Effector memory CD8-positive, alpha-beta T cell (primary cell): ENCODE results near the gene IFT20.

Experiments
- ATAC-seq: fragments of 150-1000 bp; cut with Tn5 transposase; replicated peaks from 2 replicates; pipeline ENCODE4 v1.10.0; 2021; ENCODE audit warnings: mild to moderate bottlenecking, moderate library complexity
- DNase-seq, 3 experiments: peaks; one replicate each; pipeline ENCODE4 v3.0.0; 2021
- H3K27ac Mint-ChIP-seq, 2 donors: one replicate each; pipeline ENCODE4 v1.8.0; 2022; ENCODE audit warnings: mild to moderate bottlenecking in 2 of 2, mixed read lengths in 2 of 2, moderate library complexity in 2 of 2
- H3K27me3 Mint-ChIP-seq, 2 donors: one replicate each; pipeline ENCODE4 v1.8.0; 2022; ENCODE audit warnings: mixed read lengths in 2 of 2
- H3K36me3 Mint-ChIP-seq: one replicate; pipeline ENCODE4 v1.8.0; 2022; ENCODE audit warnings: mild to moderate bottlenecking, moderate library complexity, mixed read lengths; ENCODE audit not compliant: insufficient read depth
- H3K4me1 Mint-ChIP-seq, 2 donors: one replicate each; pipeline ENCODE4 v1.8.0; 2022; ENCODE audit warnings: low read depth in 2 of 2, mixed read lengths in 2 of 2
- H3K4me3 Mint-ChIP-seq, 2 donors: one replicate each; pipeline ENCODE4 v1.8.0; 2022; ENCODE audit warnings: mild to moderate bottlenecking in 2 of 2, mixed read lengths in 2 of 2, moderate library complexity in 2 of 2
- H3K9me3 Mint-ChIP-seq, 2 donors: one replicate each; pipeline ENCODE4 v1.8.0; 2022; ENCODE audit warnings: mixed read lengths in 2 of 2

The IFT20 gene

GRCh38 chr17:28324267-28324745 is 11.0 kb downstream of the IFT20 start:
- H3K9me3 Mint-ChIP-seq, result no peaks in the 10 kb centered on the region
- ATAC-seq (no peak), DNase-seq (no peak)
- H3K27ac Mint-ChIP-seq, result no peak overlapping the region
- H3K36me3 Mint-ChIP-seq, result peaks cover 21% of the 10 kb centered on the region
- no peaks in the 10 kb centered on the region for H3K27me3 Mint-ChIP-seq
- no peak overlapping the region for H3K4me3 Mint-ChIP-seq
- H3K4me1 Mint-ChIP-seq, result peaks cover 5 to 9% of the 10 kb centered on the region in 2 donors

GRCh38 chr17:28320215-28321061 is 14.8 kb downstream of the IFT20 start:
- Mint-ChIP-seq H3K27me3 (no peaks in the 10 kb centered on the region), H3K4me1 (peaks cover 14 to 18% of the 10 kb centered on the region in 2 donors), H3K9me3 (no peaks in the 10 kb centered on the region), H3K27ac (peak overlapping the region in 1 of 2 donors; percentile 54), H3K36me3 (peaks cover 15% of the 10 kb centered on the region), H3K4me3 (peak overlapping the region; percentile 87 to 90)
- DNase-seq (no peak), ATAC-seq (no peak)

- ATAC-seq, result no peak
- Mint-ChIP-seq H3K4me1 (peaks cover 14 to 18% of the 10 kb centered on the region in 2 donors), H3K9me3 (no peaks in the 10 kb centered on the region), H3K36me3 (peaks cover 15% of the 10 kb centered on the region), H3K27me3 (no peaks in the 10 kb centered on the region), H3K4me3 (peak overlapping the region; percentile 87 to 90), H3K27ac (peak overlapping the region; percentile 44 to 54)
- DNase-seq, result no peak
Measured at GRCh38 chr17:28319598-28319935, 15.7 kb downstream of the IFT20 start.

DNA sequence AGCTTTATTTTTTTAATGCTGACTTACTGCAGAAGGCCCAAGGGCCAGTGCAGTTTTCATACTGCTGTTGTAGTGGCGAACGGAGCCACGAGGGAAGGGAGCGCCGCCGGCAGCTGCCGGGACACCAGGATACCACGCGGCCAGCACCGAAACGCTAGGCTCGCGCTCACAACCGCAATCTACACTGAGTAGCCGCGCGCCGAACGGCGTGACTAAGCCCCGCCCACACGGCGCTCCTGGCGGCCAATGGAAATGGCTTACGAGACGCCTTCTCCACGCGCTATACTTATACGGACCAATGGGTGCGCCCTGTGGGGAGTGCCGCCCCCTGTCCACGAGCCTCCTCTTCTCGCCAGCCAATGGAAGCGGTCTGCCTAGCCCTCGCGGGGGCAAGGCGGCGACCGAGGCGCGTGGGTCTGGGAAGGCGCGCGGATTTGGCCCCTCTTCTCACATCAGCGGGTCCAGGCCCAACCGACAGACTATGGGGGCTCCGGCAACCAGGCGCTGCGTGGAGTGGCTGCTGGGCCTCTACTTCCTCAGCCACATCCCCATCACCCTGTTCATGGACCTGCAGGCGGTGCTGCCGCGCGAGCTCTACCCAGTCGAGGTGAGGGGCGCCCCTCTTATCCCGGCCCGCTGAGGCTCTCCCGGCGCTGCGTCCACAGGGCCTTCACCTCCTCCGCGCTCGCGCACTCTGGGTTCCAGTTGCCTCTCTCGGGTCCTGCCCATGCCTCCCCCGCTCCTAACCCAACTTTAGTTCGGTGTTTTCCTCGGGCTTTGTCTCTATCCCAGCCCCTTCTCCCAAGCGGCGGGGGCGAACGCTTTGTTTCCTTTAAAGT is 16.3 kb downstream of the IFT20 start, which contains the start of gene TMEM97:
Gene TMEM97, plus strand, starts transcription at position 442 of the 839 bp plus-strand sequence. Its CDS starts 40 bp downstream, at position 482.
- H3K27ac Mint-ChIP-seq, result peak within 1 kb of the TSS; percentile 44 to 54
- peak within 1 kb of the TSS; percentile 87 to 90 for H3K4me3 Mint-ChIP-seq
- ATAC-seq, result peak; percentile 97

GRCh38 chr17:28317966-28318758 is 17.1 kb downstream of the IFT20 start:
- DNase-seq (no peak), ATAC-seq (no peak)
- Mint-ChIP-seq H3K36me3 (peaks cover 15% of the 10 kb centered on the region), H3K4me3 (peak overlapping the region; percentile 87 to 90), H3K9me3 (no peaks in the 10 kb centered on the region), H3K27ac (peak overlapping the region; percentile 44 to 54), H3K4me1 (peaks cover 14 to 18% of the 10 kb centered on the region in 2 donors), H3K27me3 (no peaks in the 10 kb centered on the region)

More for the DNA sequence above, 16.3 kb downstream of the IFT20 start, which contains the start of gene TMEM97:
- H3K9me3 Mint-ChIP-seq, result no peaks in the 10 kb centered on the region
- DNase-seq, result peak; percentile 90 to 92 (median 92)
- peaks cover 14 to 18% of the 10 kb centered on the region in 2 donors for H3K4me1 Mint-ChIP-seq
- H3K36me3 Mint-ChIP-seq, result peaks cover 15% of the 10 kb centered on the region
- H3K27me3 Mint-ChIP-seq, result no peaks in the 10 kb centered on the region

GRCh38 chr17:28317099-28317965 is 17.9 kb downstream of the IFT20 start:
- H3K4me1 Mint-ChIP-seq, result peaks cover 14 to 18% of the 10 kb centered on the region in 2 donors
- ATAC-seq (no peak), DNase-seq (no peak)
- peak overlapping the region; percentile 3 to 90 for H3K4me3 Mint-ChIP-seq
- no peaks in the 10 kb centered on the region for H3K9me3 Mint-ChIP-seq
- peaks cover 15% of the 10 kb centered on the region for H3K36me3 Mint-ChIP-seq
- H3K27ac Mint-ChIP-seq, result no peak overlapping the region
- no peaks in the 10 kb centered on the region for H3K27me3 Mint-ChIP-seq

GRCh38 chr17:28315846-28316705 is 19.2 kb downstream of the IFT20 start:
- Mint-ChIP-seq H3K4me3 (peak overlapping the region in 1 of 2 donors; percentile 29), H3K27me3 (no peaks in the 10 kb centered on the region), H3K36me3 (peaks cover 15% of the 10 kb centered on the region), H3K27ac (no peak overlapping the region), H3K4me1 (peaks cover 14 to 18% of the 10 kb centered on the region in 2 donors), H3K9me3 (no peaks in the 10 kb centered on the region)
- ATAC-seq (no peak), DNase-seq (no peak)

DNA sequence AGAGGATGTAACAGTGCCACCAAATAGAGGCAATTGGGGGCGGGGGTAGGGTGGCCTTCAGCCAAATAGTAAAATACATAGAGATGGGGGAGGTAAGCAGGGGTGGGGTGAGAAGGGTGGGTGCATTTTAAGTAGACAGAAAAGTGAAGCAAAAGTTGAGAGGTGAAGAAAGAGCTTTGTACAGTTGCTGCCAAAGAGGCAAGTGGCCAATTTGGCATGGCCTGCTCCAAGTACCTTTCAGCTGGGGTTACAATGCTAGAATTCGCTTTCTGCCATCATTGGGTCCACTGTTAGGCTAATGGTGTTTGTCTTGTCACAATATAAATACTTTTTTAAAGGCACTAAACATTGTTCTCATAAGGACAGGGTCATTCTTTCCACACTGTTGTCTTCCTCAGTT is 21.4 kb downstream of the IFT20 start:
- no peak overlapping the region for H3K27ac Mint-ChIP-seq

DNA sequence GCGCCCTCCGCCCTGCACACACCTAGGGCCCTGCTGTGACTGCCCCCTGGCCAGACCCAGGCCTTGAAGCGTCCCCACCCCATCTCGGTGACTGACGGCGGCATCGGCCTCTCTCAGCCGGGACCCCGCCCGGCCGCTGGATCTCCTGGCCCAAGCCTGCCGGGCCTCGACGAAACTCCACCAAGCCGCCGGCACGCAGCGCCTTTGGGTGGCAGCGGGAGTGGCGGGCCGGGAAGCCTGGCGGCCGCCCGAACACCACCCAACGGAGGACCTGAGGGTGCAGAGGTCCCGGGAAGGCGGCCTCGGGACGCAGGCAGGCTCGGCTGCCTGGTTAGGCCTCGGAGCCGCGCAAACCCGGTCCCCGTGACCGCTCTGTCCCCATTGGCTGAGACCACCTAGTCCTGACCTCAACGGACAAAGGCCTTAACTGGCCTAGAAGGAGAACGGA is 28.3 kb downstream of the IFT20 start:
- H3K27me3 Mint-ChIP-seq, result peaks cover 0 to 17% of the 10 kb centered on the region in 2 donors
- no peak overlapping the region for H3K4me3 Mint-ChIP-seq
- no peaks in the 10 kb centered on the region for H3K4me1 Mint-ChIP-seq
- no peak for ATAC-seq
- no peaks in the 10 kb centered on the region for H3K9me3 Mint-ChIP-seq
- no peak for DNase-seq
- H3K36me3 Mint-ChIP-seq, result no peaks in the 10 kb centered on the region
- no peak overlapping the region for H3K27ac Mint-ChIP-seq

More for the DNA sequence above, 21.4 kb downstream of the IFT20 start:
- peaks cover 8% of the 10 kb centered on the region for H3K36me3 Mint-ChIP-seq
- DNase-seq (no peak), ATAC-seq (no peak)
- no peak overlapping the region for H3K4me3 Mint-ChIP-seq
- H3K27me3 Mint-ChIP-seq, result no peaks in the 10 kb centered on the region
- peaks cover 9% of the 10 kb centered on the region in 2 donors for H3K4me1 Mint-ChIP-seq
- H3K9me3 Mint-ChIP-seq, result no peaks in the 10 kb centered on the region

DNA sequence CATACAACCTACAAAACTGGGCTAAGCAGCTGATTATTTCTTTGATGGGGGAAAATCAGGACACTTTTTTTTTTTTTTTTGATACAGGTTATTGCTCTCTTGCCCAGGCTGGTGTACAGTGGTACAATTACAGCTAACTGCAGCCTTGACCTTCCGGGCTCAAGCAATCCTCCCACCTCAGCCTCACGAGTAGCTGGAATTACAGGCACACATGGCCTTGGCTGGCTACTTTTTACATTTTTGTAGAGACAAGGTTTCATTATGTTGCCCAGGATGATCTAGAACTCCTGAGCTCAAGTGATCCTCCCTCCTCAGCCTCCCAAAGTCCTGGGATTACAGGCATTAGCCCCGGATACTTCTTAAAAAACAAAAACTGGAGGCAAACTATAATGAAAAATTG is 36.8 kb downstream of the IFT20 start:
- Mint-ChIP-seq H3K4me3 (no peak overlapping the region), H3K27me3 (peaks cover 18 to 22% of the 10 kb centered on the region in 2 donors), H3K4me1 (no peaks in the 10 kb centered on the region), H3K36me3 (no peaks in the 10 kb centered on the region), H3K27ac (no peak overlapping the region), H3K9me3 (no peaks in the 10 kb centered on the region)
- no peak for DNase-seq
- no peak for ATAC-seq

GRCh38 chr17:28295677-28296578 is 39.3 kb downstream of the IFT20 start:
- no peak overlapping the region for H3K4me3 Mint-ChIP-seq
- H3K36me3 Mint-ChIP-seq, result no peaks in the 10 kb centered on the region
- H3K4me1 Mint-ChIP-seq, result no peaks in the 10 kb centered on the region
- no peak for DNase-seq
- peaks cover 30 to 34% of the 10 kb centered on the region in 2 donors for H3K27me3 Mint-ChIP-seq
- no peaks in the 10 kb centered on the region for H3K9me3 Mint-ChIP-seq
- ATAC-seq, result no peak
- H3K27ac Mint-ChIP-seq, result no peak overlapping the region
